HepG2 (cell line): ENCODE data around the gene APCDD1L.

Source experiments
- CBFB ChIP-seq: sonication (generic); formaldehyde crosslinking; IDR thresholded peaks from 2 replicates; pipeline ENCODE4 v1.4.0; 2020; ENCODE audit warnings: missing genetic modification reagents
- CTCF ChIP-seq: sonication (generic); formaldehyde crosslinking; IDR thresholded peaks from 2 replicates; pipeline ENCODE4 v1.5.0; 2020; ENCODE audit warnings: mild to moderate bottlenecking, missing genetic modification reagents, moderate library complexity
- EZH2 ChIP-seq: conservative IDR thresholded peaks from 2 replicates; pipeline ENCODE4 v1.6.1; 2012; ENCODE audit warnings: mild to moderate bottlenecking, low read depth, low read length, moderate library complexity
- FOSL1 ChIP-seq: sonication (generic); formaldehyde crosslinking; IDR thresholded peaks from 2 replicates; pipeline ENCODE4 v1.9.0; 2021; ENCODE audit warnings: missing genetic modification reagents, borderline replicate concordance
- NBN ChIP-seq: fragments of 450-650 bp; conservative IDR thresholded peaks from 2 replicates; pipeline ENCODE4 v1.6.1; 2017
- POLR2A ChIP-seq, 2 experiments: IDR thresholded peaks; 2 replicates each; pipeline ENCODE4 v1.6.1; 2011; ENCODE audit warnings: low read depth in 2 of 2, low read length in 2 of 2, mild to moderate bottlenecking in 1 of 2, moderate library complexity in 1 of 2; ENCODE audit not compliant: insufficient read depth in 1 of 2
- POLR2AphosphoS5 ChIP-seq: IDR thresholded peaks from 2 replicates; pipeline ENCODE4 v1.6.1; 2012; ENCODE audit warnings: low read depth, low read length
- STAG1 ChIP-seq: sonication (generic); formaldehyde crosslinking; IDR thresholded peaks from 2 replicates; pipeline ENCODE4 v1.4.0; 2020; ENCODE audit warnings: missing genetic modification reagents
- TEAD3 ChIP-seq: optimal IDR thresholded peaks from 2 replicates; pipeline ENCODE3; 2016; ENCODE audit warnings: borderline replicate concordance
- ZFP36L1 ChIP-seq: sonication (generic); formaldehyde crosslinking; IDR thresholded peaks from 2 replicates; pipeline ENCODE4 v1.8.0; 2022; ENCODE audit warnings: mild to moderate bottlenecking, missing genetic modification reagents, moderate library complexity
- ZNF350 ChIP-seq: sonication (generic); formaldehyde crosslinking; IDR thresholded peaks from 2 replicates; pipeline ENCODE4 v1.4.0; 2020; ENCODE audit warnings: mild to moderate bottlenecking, low read depth, missing genetic modification reagents, borderline replicate concordance
- ZNF563 ChIP-seq: sonication (generic); formaldehyde crosslinking; IDR thresholded peaks from 2 replicates; pipeline ENCODE4 v1.8.0; 2022; ENCODE audit warnings: mild to moderate bottlenecking, moderate library complexity, missing genetic modification reagents
- TF ChIP-seq, protein P1 (sequence below): sonication (generic); formaldehyde crosslinking; IDR thresholded peaks from 2 replicates; pipeline ENCODE4 v1.8.1; 2023; ENCODE audit warnings: missing genetic modification reagents, inconsistent platforms, borderline replicate concordance

- TF ChIP-seq FOSL1 = no peak
- TF ChIP-seq, protein P1, sequence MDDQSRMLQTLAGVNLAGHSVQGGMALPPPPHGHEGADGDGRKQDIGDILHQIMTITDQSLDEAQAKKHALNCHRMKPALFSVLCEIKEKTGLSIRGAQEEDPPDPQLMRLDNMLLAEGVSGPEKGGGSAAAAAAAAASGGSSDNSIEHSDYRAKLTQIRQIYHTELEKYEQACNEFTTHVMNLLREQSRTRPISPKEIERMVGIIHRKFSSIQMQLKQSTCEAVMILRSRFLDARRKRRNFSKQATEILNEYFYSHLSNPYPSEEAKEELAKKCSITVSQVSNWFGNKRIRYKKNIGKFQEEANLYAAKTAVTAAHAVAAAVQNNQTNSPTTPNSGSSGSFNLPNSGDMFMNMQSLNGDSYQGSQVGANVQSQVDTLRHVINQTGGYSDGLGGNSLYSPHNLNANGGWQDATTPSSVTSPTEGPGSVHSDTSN (CRISPR knock-in tag) = no peak
- no peak for TF ChIP-seq POLR2A (IDR thresholded peaks at IDR 0.05; ENCODE audit: insufficient read depth in 1 of 2, low read depth in 2 of 2, low read length in 2 of 2)
- TF ChIP-seq CBFB (CRISPR knock-in tag) = no peak
- no peak for TF ChIP-seq ZNF563 (CRISPR knock-in tag)
- no peak for TF ChIP-seq STAG1 (CRISPR knock-in tag)
- TF ChIP-seq EZH2 = no peak
- TF ChIP-seq POLR2AphosphoS5 = no peak
- no peak for TF ChIP-seq ZFP36L1 (CRISPR knock-in tag)
- no peak for TF ChIP-seq CTCF
- TF ChIP-seq ZNF350 (CRISPR knock-in tag) = no peak
- no peak for TF ChIP-seq TEAD3 (CRISPR knock-in tag)
- TF ChIP-seq NBN = no peak
Observed at GRCh38 chr20:58494923-58495622, 20.1 kb downstream of the APCDD1L start.
